NCI-H524 treated with DMSO at 0.1 percent for 48 hours (cell line): ENCODE results near the gene STRBP.

Source experiments
- DNase-seq: peaks from one replicate; lab custom pipeline; 2025; lab: John Stamatoyannopoulos, UW

Gene STRBP

DNA sequence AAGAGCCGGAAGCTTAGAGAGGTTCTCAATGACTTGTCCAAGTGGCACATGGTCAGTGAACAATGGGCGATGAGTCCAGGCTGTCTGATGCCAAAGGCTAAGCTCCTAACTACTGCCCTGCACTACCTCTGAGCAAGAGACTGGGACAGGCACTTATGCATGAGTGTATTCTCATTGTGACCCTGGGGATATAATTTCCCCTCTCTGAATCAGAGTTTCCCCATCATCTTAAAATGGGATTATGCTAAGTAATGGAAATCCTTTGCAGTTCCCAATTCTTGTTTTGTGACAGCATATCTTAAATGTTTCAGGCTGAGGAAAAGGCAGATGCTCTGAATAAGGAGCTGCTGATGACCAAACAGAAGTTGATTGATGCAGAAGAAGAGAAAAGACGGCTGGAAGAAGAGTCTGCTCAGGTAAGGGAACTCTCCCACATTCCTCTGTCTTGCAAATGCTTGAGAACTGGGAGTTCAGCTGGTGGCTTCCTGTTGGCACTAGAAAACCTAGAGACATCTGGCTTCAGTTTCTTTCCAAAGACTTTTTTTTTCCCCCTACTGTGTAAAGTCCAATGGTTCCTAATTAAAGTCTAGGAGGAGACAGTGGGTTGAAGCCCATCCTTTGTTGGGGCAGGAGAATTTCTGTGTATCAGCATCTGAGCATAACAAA, 170.8 kb downstream of the STRBP start:
- DNase-seq: no peak

DNA sequence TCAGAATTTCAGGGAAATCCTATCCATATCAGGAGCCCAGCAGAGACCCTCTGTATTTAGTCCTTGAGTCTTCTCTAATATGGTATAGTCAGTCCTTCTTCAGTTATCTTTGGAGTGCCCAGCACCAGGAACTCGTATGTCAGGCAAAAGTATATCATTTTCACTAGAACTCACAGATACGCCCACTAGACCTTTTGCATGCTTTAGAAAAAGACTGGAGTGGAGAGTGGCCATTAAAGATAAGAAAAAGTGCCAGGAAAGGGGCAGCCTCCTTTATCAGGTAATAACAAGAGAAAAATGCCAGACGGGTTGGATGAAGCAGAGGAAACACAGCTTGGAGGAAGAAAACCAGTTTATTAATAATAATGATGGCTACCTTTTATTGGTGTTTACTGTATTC, 171.4 kb downstream of the STRBP start:
- no peak for DNase-seq

DNA sequence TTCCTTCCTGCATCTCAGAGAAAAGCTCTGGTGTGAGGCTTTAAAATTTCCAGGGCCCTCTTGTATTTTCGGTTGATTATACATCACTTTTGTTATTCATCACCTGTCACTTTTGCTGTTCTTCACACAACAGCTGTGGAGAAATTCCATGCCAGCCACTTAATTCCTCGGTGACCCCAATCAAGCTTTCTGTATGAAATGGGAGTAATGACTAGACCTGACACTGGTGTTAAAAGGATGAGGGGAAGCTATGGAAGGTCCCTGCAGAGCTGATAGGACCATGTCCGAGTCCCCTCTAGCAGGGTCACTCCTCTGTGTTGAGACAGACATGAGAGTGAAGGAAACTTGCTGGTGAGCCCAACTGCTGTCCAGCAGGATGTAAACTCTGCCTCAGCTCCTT, 175.2 kb downstream of the STRBP start:
- DNase-seq: no peak

DNA sequence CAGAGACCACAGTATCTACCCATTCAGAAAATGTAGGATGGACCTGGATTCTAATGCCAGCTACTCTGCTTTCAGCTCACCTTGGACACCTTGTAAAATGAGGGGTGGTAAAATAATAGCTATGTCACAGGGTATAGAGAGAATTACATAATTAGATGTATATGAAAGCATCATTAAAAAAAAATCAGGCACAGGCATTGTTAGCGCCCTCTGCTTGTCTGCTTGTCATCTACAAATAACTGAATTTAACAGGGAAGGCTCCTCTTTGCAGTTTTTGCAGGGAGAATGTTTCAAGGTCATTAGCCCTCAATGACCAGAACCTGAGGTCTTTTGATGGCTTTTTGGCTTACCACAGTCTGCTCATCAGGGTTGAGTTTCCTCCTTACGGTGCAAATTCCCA, 176.9 kb downstream of the STRBP start:
- DNase-seq: no peak

DNA sequence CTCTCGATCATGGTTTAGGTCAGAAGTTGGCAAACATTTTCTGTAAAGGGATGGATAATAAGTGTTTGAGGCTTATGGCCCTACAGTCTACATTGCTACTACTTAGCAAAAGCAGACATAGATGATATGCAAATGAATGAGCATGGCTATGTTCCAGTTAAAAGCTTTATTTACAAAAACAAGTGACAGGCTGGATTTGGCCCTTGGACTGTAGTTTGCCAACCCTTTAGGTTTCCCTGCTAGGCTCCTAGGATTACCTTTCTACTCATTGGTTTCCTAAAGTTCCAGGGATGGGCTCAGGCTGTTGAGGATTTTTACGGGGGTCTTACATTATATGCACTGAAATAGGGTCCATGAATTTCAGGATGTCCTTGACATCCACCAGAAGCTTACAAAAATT, 177.4 kb downstream of the STRBP start:
- no peak for DNase-seq

DNA sequence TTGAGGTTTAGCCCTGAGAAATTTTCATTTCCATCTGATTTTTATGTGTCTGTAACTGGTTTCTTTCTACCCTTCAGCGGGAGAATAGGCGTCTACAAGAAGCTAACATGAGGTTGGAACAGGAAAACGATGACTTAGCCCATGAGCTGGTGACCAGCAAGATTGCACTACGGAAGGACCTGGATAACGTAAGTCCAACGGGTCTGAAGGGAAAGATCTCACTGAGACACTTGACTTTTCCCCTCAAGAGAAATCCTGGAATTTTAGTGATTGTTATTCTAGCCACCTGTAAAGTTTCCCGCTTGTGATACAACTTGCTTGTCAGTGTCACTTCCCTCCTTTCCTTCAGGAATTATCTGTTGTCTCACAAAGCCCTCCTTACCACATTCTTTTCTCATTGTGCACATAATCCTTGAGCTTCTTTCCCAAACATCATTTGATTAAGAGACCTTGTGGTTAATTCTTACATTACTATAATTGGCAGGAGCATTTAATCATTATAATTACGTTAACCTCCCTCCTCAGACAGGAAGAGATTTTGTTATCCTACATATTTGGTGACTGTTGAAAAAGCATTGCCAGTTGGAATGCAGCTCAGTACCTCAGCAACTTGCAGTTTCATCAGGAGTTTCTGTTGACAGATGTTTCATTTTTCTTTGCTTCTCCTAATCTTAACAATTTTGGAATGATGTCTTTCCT, 178.0 kb downstream of the STRBP start:
- DNase-seq: no peak

DNA sequence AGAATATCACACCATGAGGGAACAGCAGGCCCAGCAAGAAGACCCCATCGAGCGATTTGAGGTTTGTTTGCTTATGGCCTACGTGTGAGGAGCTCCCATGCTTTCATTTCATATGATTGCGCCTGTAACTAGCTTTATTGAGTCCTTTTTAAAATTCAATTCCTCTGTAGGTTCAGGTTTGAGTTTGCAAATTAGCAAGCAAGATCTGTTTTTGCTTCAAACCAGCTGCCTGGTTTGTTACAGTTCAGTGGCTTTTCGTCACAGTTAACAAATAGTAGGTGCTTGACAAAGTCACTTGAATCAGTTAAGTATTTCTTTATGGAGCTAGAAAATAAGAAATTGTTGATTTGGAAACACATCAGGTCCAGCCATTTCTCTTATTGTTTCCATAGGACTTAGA, 178.6 kb downstream of the STRBP start:
- no peak for DNase-seq

DNA sequence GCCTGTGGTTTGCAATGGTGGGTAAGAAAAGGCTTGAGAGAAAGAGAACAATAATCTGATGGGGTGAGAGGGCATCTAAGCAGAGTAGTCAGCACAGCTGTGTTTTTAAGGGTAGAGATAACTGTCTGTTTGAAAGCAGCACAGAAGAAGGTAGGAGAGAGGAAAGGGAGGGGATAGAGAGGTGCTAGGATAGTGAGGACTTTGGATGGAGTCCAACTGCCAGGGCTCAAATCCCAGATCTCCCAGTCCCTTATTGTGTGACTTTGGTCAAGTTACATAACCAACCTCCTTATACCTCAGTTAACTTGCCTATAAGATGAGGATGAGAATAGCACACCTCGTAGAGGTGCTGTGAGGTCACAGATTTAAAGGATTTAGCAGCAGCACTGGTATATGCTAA, 179.3 kb downstream of the STRBP start:
- DNase-seq: no peak

DNA sequence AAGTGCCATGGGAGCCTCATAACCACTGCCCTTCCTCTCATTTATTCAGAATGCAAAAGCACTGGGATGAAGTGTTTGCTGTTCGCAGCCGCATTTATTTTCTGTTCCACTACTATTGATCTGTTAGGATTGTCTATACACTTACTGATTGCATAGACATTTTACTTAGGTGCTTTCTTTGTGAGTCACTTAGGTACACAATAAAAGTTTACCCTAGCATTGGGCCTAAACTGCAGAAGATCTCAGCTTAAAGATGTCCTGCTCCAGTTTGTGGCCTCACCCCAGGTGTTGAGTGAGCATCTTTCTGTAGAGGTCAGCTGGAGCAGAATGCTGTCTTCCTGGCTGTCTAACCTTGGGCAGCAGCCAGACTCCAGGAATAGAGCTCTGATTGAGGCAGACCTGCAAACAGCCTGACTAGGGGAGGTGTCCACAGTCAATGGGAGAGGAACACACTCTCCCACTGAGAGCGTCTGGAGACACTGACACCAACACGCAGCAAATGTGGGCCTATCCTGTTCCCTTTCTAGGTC, 181.0 kb downstream of the STRBP start:
- DNase-seq: no peak

DNA sequence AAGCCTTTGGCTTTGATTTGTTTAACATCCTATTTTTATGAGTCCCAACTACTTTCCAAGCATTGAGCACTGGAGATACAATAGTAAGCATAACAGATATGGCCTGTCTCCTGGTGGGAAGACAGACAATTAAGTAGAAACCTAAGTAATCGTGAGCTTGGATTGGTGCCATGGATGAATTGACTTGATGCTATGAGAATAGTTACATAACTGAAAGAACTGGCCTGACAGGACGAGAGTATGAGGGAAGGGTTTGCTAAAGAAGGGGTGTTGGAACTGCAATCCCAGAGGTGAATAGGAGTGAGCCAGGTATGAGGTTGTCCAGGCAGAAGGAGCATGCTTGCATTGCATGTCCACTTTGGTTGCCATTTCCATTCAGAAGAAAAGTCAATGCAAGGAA, 182.5 kb downstream of the STRBP start:
- no peak for DNase-seq

DNA sequence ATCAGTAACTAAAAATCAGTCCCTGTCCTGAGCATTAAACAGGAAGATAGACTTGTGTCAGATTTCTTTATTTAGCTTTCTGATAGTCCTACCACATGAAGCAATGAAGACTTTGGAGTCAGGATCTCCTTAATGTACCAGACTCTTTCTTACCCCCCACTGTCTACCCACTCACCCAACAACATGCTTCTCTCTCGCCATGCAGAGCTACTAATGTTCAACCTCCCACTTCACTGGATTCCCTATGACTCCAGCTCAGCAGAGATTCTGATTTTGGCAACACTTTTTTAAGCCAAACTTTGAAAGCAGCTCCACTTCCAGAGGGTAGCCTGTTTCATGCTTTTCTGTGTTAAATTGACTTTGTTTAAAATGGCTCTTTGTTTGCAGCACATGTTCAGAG, 184.1 kb downstream of the STRBP start:
- no peak for DNase-seq

DNA sequence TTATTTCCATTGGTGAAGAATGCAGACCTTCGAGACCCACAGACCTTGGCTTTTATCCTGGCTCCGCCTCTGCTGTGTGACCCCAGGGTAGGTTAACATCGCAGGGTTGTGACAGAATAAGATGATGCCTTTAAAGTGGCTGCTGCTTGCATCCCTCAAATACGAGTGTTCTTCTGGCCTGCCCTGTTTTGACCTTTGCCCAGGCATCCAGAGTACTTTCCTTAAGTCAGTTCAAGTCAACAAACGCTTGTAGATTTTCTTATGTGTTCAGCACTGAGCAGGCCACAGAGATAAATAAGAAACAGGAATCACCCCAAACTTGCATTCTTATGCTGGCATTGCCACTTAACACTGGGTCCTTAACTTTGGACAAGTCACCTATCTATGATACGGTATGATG, 184.7 kb downstream of the STRBP start:
- no peak for DNase-seq

DNA sequence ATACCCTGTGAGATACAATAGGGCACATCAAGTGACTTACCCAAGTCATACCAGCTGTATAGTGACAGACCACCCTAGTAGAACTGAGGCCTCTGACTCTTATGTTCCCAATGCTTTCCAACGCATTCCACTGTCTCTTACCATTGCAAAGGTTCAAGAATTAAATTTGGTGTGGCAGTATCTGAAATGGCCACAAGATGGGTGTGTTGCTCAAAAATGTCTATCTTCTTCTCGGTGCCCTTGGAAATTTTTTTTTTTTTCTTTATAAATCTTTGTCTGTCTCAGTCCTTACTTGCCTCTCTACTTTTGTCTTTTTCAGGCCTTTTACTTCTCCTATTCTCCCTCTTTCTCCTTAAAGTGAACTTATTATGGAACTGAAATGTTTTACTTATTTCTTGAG, 186.6 kb downstream of the STRBP start:
- no peak for DNase-seq

DNA sequence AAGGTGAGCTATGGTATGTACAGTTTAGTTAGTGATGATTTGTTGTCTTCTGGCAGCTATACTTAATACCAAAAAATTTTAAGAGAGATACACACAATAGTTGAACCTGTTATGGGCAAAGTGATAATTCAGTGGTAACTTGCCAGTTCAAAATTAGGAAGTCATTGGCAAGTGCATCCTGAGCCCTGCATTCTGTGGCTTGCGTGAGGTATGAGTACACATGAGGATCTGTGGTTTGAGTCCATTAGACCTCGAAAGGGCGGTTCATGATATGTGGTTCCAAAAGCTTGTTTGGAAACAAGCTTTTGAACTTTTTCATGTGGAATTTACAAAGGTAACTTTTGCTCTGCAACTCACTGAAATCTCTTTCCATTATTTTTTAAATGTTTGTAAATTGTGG, 187.9 kb downstream of the STRBP start:
- DNase-seq: no peak

DNA sequence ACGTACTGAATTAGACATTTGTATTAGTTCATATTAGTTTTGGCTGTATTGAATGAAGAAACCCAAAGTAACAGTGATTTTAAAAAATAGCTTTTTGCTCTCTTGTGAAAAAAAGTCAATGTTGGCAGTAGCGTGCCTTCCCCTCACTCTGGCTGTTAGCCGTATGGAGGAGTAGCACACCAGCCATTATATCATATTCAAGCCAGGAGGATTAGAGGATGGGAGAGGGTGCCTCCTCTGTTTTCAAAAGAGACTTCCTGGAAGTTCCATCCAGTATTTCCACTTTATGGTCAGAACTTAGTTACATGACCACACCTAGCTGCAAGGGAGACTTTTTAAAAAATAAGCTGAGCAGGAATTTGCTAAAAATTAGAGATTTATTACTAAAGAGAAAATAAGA, 193.8 kb downstream of the STRBP start:
- DNase-seq: no peak

DNA sequence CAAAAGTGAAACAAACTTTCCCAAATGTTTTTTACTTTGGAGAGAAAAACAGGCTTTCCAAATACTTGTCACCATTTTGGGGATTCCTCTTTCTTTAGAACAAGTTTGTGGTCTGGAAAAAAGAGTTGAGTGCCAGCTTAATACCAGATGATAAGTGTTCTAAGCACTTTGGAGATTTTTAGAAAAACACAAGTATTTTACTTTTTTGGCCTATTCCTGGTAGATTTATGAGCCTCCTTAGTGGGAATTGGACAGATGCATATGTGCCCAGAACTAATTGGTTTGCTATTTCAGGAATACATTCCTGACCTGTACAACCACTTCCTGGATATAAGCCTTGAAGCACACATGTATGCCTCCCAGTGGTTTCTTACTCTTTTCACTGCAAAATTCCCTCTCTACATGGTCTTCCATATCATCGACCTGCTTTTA, 194.4 kb downstream of the STRBP start:
- DNase-seq: no peak

DNA sequence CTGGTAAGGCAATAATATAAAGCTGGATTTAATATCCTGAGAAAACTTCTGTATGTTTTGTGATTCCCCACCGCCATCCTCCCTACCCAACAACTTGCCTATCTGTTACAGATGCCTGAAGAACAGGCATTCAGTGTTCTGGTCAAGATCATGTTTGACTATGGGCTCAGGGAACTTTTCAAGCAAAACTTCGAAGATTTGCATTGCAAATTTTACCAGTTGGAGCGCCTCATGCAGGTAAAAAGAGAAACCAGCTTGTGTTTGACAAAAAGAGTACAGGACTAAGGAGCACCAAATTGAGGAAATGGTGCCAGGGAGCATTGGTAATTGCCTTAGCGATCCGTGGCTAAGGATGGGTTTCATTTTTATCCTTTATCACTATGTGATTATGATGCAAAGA, 194.9 kb downstream of the STRBP start:
- no peak for DNase-seq

DNA sequence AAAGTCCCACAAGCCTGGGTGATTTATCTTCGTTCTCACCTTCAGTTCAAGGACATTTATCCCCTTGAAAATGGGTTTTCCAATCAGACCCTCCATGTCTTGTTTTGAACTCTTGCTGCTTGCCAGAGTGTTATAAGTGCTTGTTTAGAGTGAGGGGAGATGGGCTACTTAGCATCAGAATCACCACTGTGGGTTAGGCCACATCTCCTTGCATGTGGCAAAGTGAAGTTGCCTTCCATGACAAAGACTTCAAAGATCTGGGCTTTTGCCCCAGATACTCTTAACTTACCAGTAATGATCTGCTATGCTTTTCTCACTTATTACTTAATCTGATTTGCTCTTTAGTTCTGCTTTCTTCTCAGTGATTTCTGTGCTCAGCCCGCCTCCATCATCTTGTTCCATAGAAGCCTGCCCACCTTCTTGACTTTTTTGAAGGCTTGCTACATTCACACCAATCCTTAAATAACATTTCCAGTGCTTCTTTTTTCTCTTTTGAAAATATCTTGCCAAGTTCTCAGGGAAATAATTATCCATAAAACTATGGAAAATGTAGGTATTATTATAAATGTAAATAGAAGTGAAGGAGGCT, 195.9 kb downstream of the STRBP start:
- no peak for DNase-seq
